Stimulated activated CD4-positive, alpha-beta T cell treated with anti-CD3 and anti-CD28 coated beads, Interleukin-1b, Interleukin-23, amount 100 ng/mL, for 4 hours (primary cell): ENCODE data around the gene PLA2G4F.

Experiments
- DNase-seq, 2 donors: peaks; one replicate each; pipeline ENCODE4 v3.0.0-alpha.2; 2020; ENCODE audit warnings: low read depth in 2 of 2

PLA2G4F gene

DNA sequence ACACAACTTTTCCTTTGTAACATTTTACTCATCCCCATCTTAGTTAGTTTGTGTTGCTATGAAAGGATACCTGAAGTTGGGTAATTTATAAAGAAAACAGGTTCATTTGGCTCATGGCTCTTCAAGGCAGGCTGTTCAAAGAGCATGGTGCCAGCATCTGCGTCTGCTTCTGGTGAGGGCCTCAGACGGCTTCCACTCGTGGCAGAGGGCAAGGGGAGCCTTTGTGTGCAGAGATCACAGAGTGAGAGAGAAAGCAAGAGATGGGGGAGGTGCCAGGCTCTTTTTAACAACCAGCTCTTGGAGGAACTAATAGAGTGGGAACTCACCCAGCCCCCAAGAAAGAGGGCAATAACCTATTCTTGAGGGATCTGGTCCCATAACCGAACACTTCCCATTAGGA lies 23.1 kb downstream of the PLA2G4F start:
- DNase-seq, result no peak

DNA sequence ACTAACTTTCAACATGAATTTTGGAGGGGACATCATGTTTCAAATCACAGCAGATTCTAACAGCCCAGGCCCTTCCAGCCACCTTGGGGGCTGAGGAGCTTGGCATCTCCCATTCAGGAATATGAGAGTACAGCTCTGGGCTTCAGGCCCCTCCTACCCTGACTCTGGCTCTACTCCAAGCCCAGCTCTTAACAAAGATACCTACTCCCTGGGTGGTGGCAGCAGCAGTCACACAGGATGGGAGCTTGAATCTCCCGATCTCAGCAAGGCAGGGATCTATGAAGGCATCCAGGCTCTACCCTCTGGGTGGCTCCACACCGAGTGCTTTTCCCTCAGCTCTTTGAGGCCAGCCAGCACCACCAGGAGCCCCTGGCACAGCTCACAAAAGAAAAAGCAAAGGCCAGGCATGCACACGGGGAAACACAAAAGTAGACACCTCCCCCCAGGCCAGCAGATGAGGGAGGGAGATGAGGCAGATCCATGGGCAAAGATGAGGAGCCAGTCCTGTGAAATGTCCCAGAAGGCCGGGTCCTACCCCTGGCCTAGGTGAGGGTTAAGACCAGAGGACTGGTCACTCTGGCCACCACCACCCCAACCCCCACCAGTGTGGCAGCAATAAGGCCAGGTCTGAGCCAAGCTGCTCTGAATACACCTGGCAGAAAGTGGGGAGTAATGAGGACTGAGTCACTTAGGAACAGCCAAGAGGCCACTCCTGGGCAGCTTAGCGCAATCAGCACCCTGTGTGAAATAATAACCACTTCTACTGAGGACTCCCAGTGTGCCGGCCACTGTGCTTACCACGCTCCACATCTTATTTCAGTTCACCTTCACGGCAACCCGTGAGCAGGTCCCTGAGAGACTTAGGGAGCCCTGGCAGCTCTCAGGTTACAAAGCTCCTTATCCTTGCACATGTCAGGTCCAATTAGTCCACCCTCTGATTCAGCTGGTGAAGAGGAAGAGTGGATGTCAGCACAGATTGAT lies 24.3 kb downstream of the PLA2G4F start:
- DNase-seq, result no peak

DNA sequence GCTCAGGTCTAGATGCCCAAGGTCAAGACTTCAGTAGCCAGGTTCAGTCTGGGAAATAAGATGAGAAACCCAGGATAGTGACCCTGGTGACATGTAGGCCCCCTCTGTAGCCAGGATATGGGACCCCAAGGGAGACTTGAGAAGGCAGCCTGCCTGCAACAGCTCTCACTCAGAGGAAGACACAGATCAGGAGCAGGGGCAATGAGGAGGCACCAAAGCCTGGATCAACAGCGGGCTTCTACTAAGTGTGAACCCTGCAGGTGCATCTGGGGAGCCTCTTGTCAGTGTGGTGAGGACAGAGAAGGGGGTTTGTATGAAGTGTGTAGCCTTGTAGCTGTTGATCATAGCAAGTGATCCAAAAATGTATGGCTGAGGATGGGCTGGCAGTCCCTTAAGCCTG lies 25.4 kb downstream of the PLA2G4F start:
- DNase-seq, result no peak

DNA sequence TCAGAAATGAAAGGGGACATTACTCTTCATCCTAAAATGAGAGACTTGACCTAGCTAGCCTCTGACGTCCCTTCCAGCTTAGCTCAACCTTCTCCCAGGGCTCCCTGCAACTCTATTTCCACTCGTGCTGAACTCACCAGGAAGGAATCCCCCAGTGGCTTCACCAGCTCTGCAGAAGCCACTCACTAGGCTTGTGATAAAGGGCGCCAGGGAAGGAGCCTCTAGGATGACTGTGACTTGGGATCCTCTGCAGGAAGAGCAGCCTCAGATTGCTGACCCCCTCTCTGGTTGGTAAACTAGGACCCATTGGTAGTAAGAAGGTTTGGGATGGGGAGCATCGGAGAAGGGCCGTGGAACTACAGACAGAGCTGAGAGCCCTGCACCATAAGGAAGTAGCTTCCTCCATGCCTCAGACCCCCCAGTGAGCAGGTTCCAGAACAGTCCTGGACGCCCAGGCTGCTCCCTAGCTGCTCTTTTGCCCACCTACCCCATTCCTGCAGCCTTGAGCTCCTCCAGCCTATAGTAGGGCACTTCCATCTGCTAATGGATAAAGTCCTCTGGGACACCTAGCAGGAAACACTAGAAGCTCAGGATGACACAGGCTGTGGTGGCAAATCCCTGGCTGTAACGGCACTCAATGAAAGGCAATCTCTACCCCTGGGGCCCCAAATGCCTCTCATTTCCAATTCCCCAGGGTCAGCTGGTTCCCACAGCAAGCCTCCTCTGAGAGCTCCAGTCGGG lies 26.0 kb downstream of the PLA2G4F start:
- DNase-seq, result no peak

DNA sequence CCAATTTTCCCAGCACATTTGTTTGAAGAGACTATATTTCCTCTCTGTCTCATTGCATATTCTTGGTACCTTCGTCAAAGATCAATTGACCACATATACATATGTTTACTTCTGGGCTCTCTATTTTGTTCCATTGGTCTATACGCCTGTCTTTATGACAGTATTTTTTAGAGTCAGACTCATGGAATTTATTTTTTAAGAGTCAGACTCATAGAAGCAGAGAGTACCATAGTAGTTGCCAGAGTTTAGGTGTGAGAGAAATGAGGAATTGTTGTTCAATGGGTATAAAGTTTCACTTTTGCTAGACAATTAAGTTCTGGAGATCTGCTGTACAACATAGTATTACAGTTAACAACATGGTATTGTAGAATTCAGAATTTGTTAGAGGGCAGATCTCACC lies 27.1 kb downstream of the PLA2G4F start:
- no peak for DNase-seq

DNA sequence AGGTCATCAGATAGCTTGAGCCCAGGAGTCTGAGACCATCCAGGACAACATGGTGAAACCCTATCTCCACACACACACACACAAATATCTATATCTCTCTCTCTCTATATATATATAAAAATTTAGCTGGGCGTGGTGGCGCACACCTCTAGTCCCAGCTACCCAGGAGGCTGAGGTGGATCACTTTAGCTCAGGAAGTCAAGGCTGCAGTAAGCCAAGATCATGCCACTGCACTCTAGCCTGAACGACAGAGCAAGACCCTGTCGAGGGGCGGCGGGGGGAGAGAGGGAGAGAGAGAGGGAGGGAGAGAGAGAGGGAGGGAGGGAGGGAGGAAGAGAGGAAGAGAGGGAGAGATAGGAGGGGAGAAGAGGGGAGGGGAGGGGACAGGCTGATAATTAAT lies 28.0 kb downstream of the PLA2G4F start:
- DNase-seq, result no peak

DNA sequence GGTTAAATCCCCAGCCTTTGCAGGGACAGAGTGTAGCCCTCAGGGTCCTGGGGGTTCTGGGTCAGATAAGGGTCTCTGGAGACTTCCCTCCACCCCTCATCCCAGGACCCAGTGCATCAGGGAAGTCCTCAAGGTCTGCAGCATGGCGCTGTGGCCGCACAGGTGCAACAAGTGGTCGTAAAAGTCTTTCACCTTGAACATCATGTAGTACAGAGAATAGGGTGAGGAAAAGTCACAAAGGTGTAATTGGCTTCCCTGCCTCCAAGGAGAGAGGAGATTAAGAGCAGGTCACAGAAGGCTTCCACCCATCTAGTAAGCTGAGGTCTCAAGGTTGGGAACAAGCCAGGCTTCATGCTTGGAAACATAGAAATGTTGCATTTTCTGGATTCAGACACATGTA lies 32.9 kb downstream of the PLA2G4F start:
- DNase-seq, result no peak

DNA sequence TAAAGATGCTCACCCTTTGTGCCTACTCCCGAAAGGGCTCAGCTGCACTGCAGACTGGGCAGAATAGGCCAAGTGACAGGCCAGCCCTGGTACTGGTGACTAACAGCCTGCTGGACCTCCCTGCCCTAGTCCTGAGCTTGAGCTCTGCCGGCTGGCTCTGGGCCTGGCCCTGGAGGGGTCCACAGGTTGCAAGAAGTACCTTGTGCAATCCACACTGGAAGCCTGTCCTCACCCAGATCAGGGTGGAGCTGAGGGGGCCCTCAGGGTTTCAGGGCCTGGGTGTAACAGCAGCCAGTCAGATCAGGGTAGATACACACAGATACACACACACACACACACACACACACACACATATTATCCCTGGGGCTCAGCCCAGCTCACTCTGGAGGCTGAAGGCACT lies 34.8 kb downstream of the PLA2G4F start:
- no peak for DNase-seq

DNA sequence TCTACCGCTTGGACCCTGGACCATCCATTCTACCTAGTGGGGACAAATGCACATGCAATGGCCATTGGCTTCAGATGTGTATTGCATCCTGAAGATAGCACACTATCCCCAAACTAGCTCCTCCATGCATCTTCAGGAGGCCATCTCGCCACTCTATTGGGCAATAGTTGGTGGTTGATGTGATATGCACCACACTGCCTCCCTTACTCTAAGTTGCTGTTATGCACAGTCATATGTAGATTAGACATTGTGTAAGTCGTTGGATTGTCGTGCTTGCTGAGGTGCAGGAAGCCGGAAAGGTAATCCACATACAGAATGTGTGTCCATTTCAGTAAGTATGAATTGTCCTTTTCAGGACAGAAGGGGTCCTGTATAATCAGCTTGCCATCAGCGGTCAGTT lies 35.4 kb downstream of the PLA2G4F start:
- no peak for DNase-seq

DNA sequence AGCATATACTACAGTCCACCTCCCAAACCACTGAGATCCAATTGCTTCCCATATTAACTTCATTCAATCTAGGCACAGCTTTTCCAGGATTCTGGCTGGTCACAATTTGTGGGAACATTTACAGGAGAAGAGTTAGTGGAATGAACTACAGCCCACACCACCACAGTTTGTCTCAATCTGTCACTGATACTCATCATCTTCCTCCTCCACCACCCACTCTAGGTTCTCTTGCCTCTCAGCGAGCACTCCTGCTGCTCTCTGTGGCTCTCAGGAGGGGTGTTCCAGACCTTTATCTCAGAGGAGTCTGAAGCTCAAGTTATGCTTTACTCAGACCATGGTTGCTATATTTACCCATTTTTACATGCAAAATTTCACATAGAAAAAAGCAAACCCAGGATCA lies 36.2 kb downstream of the PLA2G4F start:
- DNase-seq, result no peak

DNA sequence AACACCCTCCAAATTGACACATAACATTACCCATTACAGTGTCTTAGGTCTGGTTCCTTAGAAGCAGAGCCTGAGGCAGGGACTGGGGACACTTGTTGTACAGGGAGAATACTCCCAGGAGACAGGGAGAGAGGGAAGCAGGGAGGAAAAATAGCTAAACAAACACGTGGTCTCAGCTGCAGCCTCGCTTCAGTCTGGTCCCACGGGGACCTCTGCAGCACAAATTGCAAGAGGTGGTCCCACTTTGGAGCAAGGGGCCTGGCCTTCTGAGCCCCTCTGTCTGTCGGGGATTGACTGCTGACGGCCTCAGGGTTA lies 37.0 kb downstream of the PLA2G4F start:
- no peak for DNase-seq

DNA sequence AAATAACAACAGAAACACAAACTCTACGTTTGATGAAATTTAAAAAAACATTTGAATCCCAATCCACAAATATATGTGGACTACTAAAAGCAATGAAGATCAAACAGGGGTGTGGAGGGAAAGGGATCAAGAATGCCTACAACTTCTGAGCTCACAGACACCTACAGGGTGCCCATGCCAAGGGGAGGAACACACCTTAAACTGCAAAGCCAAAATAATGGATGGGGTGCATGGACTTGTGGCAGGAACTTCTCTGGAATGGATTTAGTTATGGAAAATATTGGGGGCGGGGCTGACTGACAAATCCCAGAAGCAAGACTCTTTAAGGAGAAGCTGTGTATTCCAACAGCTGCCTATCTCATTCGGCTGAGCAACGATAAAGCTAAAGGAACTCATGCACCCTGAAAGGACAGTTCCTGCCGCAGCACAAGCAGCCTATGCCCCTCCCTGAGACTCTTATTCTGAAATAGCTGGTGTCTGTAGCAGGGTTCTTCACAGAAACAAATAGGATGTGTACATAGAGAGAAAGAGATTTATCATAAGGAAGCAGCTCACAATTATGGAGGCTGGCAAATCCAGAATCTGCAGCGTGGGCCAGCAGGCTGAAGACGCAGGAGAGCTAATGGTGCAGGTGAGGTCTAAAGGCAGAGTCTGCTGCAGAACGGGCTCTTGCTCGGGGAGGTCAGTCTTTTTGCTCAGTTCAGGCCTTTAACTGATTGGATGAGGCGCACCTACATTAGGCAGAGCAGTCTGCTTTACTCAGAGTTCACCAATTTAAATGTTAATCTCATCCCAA lies 37.6 kb downstream of the PLA2G4F start:
- no peak for DNase-seq

DNA sequence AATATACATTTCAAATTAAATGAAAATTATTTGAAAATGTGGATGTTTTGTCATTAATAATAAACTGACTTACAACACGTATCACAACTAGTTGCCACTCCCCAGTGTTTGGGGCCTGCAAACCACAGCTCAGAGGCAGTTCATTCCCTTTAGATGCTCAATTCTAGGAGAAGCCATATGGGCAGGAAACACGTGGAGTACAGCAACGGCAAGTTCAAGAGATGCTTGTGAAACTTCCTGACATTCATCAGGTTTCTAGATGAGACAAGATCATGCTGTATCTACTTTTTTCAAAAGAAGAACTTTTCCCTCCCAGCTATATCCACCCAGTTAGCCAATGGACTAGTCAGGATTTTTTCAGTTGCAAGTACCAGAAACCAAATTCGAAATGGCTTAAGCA lies 44.5 kb downstream of the PLA2G4F start:
- DNase-seq, result no peak

DNA sequence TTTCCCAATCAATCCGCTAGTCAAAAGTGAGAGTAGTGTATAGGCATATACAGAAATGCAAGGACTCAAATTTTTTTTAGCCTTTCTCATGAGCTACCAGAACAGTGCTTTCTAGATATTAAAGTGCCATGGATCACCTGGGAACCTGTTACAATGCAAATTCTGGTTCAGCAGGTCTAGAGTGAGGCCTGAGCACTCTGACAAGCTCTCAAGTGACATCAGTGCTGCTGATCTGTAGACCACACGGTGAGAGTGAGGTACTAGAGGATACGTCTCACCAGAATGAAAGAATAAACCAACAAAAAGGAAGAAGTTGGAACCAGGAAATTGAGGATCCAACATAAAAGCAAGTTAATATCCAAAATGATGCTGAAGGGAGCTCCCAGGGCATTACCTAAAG lies 46.1 kb downstream of the PLA2G4F start:
- DNase-seq, result no peak

DNA sequence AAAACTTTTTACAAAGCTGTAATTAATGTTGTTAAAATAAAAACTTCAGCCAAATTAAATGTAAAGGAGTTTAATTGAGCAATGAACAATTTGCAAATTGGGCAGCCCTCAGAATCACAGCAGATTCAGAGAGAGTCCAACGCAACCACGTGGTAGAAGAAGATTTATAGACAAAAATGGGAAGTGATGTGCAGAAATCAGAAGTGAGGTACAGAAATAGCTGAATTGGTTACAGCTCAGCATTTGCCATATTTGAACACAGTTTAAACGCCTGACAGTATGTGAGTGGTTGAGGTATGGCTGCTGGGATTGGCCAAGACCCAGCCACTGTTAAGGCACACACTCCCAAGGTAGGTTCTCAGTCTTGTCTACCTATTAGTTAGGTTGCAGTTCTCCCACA lies 47.6 kb downstream of the PLA2G4F start:
- DNase-seq, result no peak

DNA sequence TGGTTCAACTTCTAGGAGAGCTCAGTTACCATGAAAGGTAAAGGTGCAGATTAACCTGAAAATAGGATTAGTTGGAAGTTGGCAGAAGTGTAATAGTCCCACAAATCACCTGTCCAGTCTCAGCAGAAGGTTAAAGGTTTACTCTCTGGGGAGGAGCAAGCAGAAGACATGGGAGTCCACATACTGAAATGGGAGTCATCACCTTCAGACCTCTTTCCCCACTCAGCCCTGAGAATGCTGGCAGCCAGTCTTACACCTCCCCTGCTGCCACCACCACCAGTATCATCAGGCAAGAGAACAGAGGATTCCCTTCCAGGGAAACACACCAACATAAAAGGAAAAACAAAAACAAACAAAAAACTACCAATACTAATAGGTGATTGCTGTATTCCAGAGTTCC lies 48.2 kb downstream of the PLA2G4F start:
- no peak for DNase-seq

DNA sequence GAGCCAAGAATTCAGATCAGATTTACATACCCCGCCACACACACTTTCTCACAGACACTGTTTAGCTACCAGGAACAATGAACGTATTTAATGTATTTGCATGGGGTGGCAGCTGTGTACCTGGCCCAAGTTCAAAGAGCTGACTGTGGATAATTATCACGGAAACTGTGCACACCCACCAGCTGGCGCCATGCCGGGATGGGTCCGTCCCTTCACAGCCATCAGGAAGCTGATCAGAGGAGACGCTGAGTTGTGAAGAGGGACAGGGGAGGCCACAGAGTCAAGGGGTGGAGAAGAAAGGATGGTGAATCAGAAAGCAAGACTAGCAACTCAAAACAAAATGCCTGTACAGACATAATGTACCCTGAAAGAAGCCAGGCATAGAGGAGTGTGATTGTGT lies 49.0 kb downstream of the PLA2G4F start:
- no peak for DNase-seq

DNA sequence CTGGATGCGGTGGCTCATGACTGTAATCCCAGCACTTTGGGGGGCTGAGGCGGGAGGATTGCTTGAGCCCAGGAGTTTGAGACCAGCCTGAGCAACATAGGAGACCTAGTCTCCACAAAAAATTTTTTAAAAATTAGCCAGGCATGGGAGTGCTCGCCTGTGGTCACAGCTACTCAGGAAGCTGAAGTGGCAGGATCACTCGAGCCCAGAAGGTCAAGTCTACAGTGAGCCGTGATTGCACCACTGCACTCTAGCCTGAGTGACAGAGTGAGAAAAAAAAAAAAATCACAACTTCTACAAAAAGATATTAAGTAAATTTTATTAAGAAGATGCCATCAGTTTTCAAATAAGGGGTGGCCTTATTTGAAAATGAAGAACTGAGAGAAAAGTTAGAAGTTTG lies 50.1 kb downstream of the PLA2G4F start:
- no peak for DNase-seq

DNA sequence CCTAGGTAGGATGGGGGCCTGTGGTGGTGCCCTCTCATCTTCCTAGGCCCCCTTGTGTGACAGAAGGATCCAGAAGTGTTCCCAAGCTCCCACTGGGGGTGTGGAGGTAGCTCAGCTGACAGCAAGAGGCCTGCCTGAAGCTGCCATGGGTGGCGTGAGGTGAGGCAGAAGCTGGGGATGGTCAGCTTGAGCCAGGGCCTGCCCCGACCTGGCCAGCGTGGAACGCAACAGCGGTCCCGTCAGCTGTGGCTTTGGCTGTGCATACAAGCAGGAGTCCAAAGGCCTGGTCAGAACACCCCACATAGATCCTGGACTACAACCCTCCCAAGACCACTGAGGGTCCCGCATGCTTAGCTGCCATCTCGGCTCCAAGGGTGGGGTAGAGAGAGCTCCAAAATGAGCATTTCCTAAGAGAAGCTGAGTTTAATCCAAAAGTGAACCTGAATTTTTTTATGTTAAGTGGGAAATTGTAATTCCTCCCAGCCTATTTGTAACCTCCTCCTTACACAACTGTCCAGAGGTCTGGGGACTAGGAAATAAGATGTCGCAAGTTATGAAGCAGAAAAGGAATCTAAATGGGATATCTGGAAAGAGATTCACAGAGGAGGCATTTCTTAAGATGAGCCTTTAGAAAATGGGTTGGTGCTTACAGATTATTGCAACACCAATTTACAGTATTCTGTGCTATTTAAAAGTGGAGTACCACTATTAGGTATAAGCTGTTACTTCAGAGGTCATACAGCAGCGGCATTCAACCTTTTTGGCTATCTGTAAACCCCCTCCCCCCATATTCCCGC lies 52.1 kb downstream of the PLA2G4F start:
- no peak for DNase-seq

DNA sequence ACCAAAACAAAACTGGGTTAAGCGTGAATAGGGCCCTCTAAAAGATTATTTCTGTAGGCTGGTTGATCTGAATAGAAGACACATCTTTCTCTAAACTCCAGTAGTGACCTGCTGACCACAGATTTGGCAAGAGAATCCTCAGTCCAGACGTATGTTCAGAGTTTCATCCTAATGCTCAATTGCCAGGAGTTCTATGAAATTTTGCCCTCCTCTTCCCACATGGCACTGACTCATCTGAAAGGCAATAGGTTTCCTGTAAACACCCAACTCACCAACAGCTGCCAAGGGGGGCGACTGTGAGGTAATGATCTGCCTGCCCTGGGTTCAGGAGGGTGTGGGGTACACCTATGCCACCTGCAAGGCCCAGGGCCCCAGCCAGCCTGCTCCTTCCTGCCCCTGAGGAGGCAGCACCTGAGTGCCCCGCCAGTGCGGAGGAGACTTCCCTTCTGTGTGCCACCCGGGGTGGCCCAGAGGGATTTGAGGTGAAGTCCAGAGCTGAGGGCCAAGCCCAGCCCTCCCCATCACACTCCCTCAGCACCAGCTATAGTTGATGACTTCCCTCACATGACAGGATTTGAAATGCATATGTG lies 53.7 kb downstream of the PLA2G4F start:
- DNase-seq, result no peak

DNA sequence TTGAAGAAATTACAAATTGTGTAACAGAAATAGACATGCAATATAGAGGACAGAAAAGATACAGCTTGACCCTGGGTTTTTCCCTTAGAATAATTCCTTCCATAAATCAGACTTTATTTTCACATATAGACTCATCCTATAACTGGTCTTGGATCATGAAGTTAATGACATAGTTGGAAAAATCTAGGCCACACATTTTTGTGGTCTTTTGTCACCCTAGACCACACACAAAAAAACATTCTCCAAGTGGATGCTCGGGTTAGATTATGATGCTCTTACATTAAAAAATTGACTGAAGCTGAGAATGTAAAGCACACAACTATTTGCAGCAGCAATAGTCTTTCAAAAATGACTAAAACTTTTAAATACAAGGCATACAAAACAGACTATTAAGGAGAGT lies 54.6 kb downstream of the PLA2G4F start:
- DNase-seq, result no peak
